Neural cell (in vitro differentiated cells): ENCODE measurements around the gene OR6T1. TPM values are rescaled to one million over a fixed set of nuclear protein-coding genes. Genes with fewer than 3 reads are reported as not detected.

Experiments
- H2AFZ ChIP-seq: fragments of 200-600, 300-800 bp; sonication (generic), shearing (Covaris generic); 2 replicates; pipeline ENCODE4 v1.6.0; 2014; ENCODE audit warnings: low read depth, mild to moderate bottlenecking, antibody characterized with exemption, low read length, moderate library complexity
- H3F3A ChIP-seq: fragments of 200-600 bp; shearing (Covaris generic); 2 replicates; pipeline ENCODE4 v1.6.1; 2016; ENCODE audit warnings: mild to moderate bottlenecking, moderate library complexity, mixed read lengths, antibody characterized with exemption, low read length; ENCODE audit not compliant: insufficient read depth, poor library complexity, severe bottlenecking
- H3K27ac ChIP-seq: fragments of 200-600, 300-800 bp; sonication (generic), shearing (Covaris generic); 2 replicates; pipeline ENCODE4 v1.5.1; 2014; ENCODE audit warnings: mild to moderate bottlenecking, low read length, moderate library complexity
- H3K27me3 ChIP-seq: fragments of 300-800, 200-600 bp; sonication (generic), shearing (Covaris generic); 2 replicates; pipeline ENCODE4 v1.6.0; 2014; ENCODE audit warnings: mild to moderate bottlenecking, low read depth, low read length, moderate library complexity; ENCODE audit not compliant: insufficient read depth
- H3K36me3 ChIP-seq: fragments of 300-800, 200-600 bp; sonication (generic), shearing (Covaris generic); 2 replicates; pipeline ENCODE4 v1.5.1; 2014; ENCODE audit warnings: mild to moderate bottlenecking, antibody characterized with exemption, low read length, moderate library complexity; ENCODE audit not compliant: insufficient read depth
- H3K4me2 ChIP-seq: fragments of 300-800, 200-600 bp; sonication (generic), shearing (Covaris generic); 2 replicates; pipeline ENCODE4 v1.6.0; 2014; ENCODE audit warnings: mild to moderate bottlenecking, low read length
- H3K4me3 ChIP-seq: fragments of 300-800, 200-600 bp; sonication (generic), shearing (Covaris generic); 2 replicates; pipeline ENCODE4 v1.5.1; 2014; ENCODE audit warnings: mild to moderate bottlenecking, low read length, moderate library complexity
- H3K79me2 ChIP-seq: fragments of 200-600 bp; shearing (Covaris generic); replicated peaks from 2 replicates; pipeline ENCODE4 v1.6.0; 2014; ENCODE audit warnings: mild to moderate bottlenecking, low read length, moderate library complexity; ENCODE audit not compliant: insufficient read depth
- H3K9ac ChIP-seq: fragments of 300-800, 200-600 bp; sonication (generic), shearing (Covaris generic); 2 replicates; pipeline ENCODE4 v1.6.1; 2016; ENCODE audit warnings: mild to moderate bottlenecking, low read length, mixed read lengths
- H3K9me2 ChIP-seq: fragments of 200-600 bp; shearing (Covaris generic); 2 replicates; pipeline ENCODE4 v1.6.1; 2016; ENCODE audit warnings: mild to moderate bottlenecking, low read length, mixed read lengths; ENCODE audit not compliant: insufficient read depth
- H3K9me3 ChIP-seq: fragments of 200-600, 300-800 bp; sonication (generic), shearing (Covaris generic); 2 replicates; pipeline ENCODE4 v1.6.1; 2016; ENCODE audit warnings: mild to moderate bottlenecking, mixed run types, low read length, moderate library complexity, mixed read lengths
- H4K20me1 ChIP-seq: fragments of 200-600 bp; shearing (Covaris generic); 2 replicates; pipeline ENCODE4 v1.6.1; 2016; ENCODE audit warnings: mild to moderate bottlenecking, mixed run types; ENCODE audit not compliant: insufficient read depth
- EP300 ChIP-seq: fragments of 450-650 bp; conservative IDR thresholded peaks from 2 replicates; pipeline ENCODE4 v1.6.1; 2014; ENCODE audit warnings: antibody characterized with exemption, mild to moderate bottlenecking, moderate library complexity; ENCODE audit not compliant: poor library complexity, severe bottlenecking
- EZH2 ChIP-seq: fragments of 200-600, 300-800 bp; shearing (Covaris generic), sonication (generic); IDR thresholded peaks from 2 replicates; pipeline ENCODE4 v1.6.1; 2014; ENCODE audit warnings: antibody characterized with exemption, low read length, borderline replicate concordance, mild to moderate bottlenecking; ENCODE audit not compliant: insufficient read depth, poor library complexity, severe bottlenecking
- MXI1 ChIP-seq: fragments of 450-650 bp; conservative IDR thresholded peaks from 2 replicates; pipeline ENCODE4 v1.6.1; 2014; ENCODE audit warnings: antibody characterized with exemption, mild to moderate bottlenecking; ENCODE audit not compliant: poor library complexity, severe bottlenecking
- POLR2AphosphoS5 ChIP-seq: IDR thresholded peaks from 2 replicates; pipeline ENCODE4 v1.6.1; 2012
- RAD21 ChIP-seq: fragments of 450-650 bp; conservative IDR thresholded peaks from 2 replicates; pipeline ENCODE4 v1.6.1; 2014; ENCODE audit warnings: antibody characterized with exemption, mild to moderate bottlenecking, moderate library complexity
- SMC3 ChIP-seq: fragments of 450-650 bp; conservative IDR thresholded peaks from 2 replicates; pipeline ENCODE4 v1.6.1; 2014; ENCODE audit warnings: antibody characterized with exemption, mild to moderate bottlenecking, moderate library complexity; ENCODE audit not compliant: poor library complexity
- TAF1 ChIP-seq: IDR thresholded peaks from 2 replicates; pipeline ENCODE4 v1.6.1; 2012; ENCODE audit warnings: low read depth
- polyA plus RNA-seq: library from polyadenylated mRNA; depleted of rRNA; stranded (reverse); fragments of >200 nt; gene quantifications from 2 replicates; pipeline ENCODE4 v1.2.3, GENCODE V29; 2014
- TF ChIP-seq, protein P1 (sequence below): fragments of 450-650 bp; IDR thresholded peaks from 2 replicates; pipeline ENCODE4 v1.5.1; 2014; ENCODE audit warnings: antibody characterized with exemption, mild to moderate bottlenecking, moderate library complexity; ENCODE audit not compliant: poor library complexity, severe bottlenecking
- TF ChIP-seq, protein P2 (sequence below): IDR thresholded peaks from 2 replicates; pipeline ENCODE4 v1.6.1; 2012; ENCODE audit warnings: borderline replicate concordance

OR6T1 gene
- polyA plus RNA-seq, 1 donor from 2014 or later = not detected

DNA sequence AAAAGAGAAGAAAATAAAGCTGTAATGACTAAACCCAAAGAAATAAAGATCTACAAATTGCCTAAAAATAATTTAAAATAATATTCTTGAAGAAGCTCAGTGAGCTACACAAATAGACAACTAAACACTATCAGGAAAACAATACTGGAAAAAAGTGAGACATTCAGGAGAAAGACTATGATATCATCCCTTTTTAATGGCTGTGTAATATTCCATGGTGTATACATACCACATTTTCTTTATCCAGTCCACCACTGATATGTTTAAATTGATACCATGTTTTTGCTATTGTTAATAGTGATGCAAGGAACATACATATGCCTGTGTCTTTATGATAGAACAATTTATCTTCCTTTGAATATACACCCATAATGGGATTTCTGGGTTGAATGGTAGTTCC, 13.1 kb upstream of the OR6T1 start:
- no peaks in the 10 kb centered on the region for H3K36me3 ChIP-seq
- no peak overlapping the region for H3K4me2 ChIP-seq
- H4K20me1 ChIP-seq = no peaks in the 10 kb centered on the region
- H3F3A ChIP-seq = no peaks in the 10 kb centered on the region
- H3K9me2 ChIP-seq = no peaks in the 10 kb centered on the region
- no peaks in the 10 kb centered on the region for H3K9me3 ChIP-seq
- no peak overlapping the region for H3K9ac ChIP-seq
- no peak overlapping the region for H3K27ac ChIP-seq
- H2AFZ ChIP-seq = no peak overlapping the region
- no peak overlapping the region for H3K4me3 ChIP-seq
- no peaks in the 10 kb centered on the region for H3K79me2 ChIP-seq
- no peaks in the 10 kb centered on the region for H3K27me3 ChIP-seq
- TF ChIP-seq, protein P1, sequence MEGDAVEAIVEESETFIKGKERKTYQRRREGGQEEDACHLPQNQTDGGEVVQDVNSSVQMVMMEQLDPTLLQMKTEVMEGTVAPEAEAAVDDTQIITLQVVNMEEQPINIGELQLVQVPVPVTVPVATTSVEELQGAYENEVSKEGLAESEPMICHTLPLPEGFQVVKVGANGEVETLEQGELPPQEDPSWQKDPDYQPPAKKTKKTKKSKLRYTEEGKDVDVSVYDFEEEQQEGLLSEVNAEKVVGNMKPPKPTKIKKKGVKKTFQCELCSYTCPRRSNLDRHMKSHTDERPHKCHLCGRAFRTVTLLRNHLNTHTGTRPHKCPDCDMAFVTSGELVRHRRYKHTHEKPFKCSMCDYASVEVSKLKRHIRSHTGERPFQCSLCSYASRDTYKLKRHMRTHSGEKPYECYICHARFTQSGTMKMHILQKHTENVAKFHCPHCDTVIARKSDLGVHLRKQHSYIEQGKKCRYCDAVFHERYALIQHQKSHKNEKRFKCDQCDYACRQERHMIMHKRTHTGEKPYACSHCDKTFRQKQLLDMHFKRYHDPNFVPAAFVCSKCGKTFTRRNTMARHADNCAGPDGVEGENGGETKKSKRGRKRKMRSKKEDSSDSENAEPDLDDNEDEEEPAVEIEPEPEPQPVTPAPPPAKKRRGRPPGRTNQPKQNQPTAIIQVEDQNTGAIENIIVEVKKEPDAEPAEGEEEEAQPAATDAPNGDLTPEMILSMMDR = no peak
- TF ChIP-seq MXI1 = no peak
- no peak for TF ChIP-seq EZH2
- TF ChIP-seq SMC3 = no peak
- TF ChIP-seq, protein P2, sequence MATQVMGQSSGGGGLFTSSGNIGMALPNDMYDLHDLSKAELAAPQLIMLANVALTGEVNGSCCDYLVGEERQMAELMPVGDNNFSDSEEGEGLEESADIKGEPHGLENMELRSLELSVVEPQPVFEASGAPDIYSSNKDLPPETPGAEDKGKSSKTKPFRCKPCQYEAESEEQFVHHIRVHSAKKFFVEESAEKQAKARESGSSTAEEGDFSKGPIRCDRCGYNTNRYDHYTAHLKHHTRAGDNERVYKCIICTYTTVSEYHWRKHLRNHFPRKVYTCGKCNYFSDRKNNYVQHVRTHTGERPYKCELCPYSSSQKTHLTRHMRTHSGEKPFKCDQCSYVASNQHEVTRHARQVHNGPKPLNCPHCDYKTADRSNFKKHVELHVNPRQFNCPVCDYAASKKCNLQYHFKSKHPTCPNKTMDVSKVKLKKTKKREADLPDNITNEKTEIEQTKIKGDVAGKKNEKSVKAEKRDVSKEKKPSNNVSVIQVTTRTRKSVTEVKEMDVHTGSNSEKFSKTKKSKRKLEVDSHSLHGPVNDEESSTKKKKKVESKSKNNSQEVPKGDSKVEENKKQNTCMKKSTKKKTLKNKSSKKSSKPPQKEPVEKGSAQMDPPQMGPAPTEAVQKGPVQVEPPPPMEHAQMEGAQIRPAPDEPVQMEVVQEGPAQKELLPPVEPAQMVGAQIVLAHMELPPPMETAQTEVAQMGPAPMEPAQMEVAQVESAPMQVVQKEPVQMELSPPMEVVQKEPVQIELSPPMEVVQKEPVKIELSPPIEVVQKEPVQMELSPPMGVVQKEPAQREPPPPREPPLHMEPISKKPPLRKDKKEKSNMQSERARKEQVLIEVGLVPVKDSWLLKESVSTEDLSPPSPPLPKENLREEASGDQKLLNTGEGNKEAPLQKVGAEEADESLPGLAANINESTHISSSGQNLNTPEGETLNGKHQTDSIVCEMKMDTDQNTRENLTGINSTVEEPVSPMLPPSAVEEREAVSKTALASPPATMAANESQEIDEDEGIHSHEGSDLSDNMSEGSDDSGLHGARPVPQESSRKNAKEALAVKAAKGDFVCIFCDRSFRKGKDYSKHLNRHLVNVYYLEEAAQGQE = no peak
- TF ChIP-seq EP300 = no peak
- TF ChIP-seq POLR2AphosphoS5 = no peak
- no peak for TF ChIP-seq RAD21
- no peak for TF ChIP-seq TAF1

DNA sequence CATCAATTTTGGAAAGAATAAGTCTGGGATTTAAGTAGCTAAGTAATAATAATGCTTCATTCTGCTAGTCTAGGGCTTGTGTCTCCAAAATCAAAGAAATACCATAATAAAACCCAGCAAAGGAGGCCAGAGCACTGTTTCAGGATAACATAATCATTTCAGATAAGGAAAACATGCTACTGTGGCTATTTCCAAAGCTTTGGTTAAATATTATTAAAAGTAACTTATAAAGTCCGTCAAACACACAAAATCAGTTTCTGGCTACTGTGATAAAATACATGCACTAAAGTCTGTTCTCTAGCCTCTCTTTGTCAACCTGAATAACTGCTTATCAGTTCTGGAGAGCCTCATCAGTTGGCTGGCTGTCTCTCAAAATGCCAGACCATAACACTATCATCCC, 1.5 kb upstream of the OR6T1 start:
- Histone ChIP-seq H3K9ac (no peak overlapping the region), H3K4me2 (no peak overlapping the region), H3K27me3 (no peaks in the 10 kb centered on the region), H3K9me3 (no peaks in the 10 kb centered on the region), H3F3A (no peaks in the 10 kb centered on the region), H2AFZ (no peak overlapping the region), H4K20me1 (no peaks in the 10 kb centered on the region), H3K27ac (no peak overlapping the region), H3K9me2 (no peaks in the 10 kb centered on the region), H3K36me3 (no peaks in the 10 kb centered on the region), H3K4me3 (no peak overlapping the region), H3K79me2 (no peaks in the 10 kb centered on the region)
- TF ChIP-seq EP300 = no peak
- TF ChIP-seq SMC3 = no peak
- TF ChIP-seq, protein P1 = no peak
- TF ChIP-seq MXI1 = no peak
- no peak for TF ChIP-seq TAF1
- no peak for TF ChIP-seq RAD21
- TF ChIP-seq EZH2 = no peak
- TF ChIP-seq POLR2AphosphoS5 = no peak
- TF ChIP-seq, protein P2 = no peak
